ENCODE measurements around the gene PRKN.

PRKN gene

DNA sequence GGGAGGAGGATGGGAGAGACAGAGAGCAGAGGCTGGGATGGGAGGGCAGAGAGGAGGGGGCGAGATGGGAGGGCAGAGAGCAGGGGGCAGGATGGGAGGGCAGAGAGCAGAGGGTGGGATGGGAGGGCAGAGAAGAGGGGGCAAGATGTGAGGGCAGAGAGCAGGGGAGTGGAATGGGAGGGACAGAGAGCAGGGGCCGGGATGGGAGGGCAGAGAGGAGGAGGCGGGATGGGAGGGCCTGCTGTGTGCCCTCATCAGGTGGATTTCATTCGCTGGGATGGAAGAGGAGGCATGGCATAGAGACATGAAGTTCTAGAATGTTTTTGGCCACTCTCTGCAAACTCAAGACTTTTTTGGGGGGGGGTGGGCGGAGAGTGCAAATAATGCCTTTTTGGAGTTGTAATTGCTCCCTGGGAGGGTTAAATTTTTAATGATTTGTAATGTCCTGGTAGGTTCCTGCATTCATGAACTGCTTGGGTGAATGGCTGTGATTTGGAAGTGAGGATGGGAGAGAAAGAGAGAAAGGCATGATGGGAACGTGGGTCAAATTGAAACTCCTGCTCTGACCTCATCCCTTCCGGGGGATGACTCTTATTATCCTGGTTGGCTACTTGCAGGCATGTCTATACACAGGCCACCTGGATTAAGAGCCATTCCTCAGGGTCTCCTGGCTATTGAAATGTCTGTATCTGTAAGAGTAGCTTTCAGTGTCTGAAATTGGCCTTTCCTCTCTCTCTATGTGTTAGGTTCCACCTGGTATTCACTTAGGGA, 1291.3 kb downstream of the PRKN start:
- TF ChIP-seq, protein P1, sequence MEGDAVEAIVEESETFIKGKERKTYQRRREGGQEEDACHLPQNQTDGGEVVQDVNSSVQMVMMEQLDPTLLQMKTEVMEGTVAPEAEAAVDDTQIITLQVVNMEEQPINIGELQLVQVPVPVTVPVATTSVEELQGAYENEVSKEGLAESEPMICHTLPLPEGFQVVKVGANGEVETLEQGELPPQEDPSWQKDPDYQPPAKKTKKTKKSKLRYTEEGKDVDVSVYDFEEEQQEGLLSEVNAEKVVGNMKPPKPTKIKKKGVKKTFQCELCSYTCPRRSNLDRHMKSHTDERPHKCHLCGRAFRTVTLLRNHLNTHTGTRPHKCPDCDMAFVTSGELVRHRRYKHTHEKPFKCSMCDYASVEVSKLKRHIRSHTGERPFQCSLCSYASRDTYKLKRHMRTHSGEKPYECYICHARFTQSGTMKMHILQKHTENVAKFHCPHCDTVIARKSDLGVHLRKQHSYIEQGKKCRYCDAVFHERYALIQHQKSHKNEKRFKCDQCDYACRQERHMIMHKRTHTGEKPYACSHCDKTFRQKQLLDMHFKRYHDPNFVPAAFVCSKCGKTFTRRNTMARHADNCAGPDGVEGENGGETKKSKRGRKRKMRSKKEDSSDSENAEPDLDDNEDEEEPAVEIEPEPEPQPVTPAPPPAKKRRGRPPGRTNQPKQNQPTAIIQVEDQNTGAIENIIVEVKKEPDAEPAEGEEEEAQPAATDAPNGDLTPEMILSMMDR (IDR thresholded peaks at IDR 0.05): no peak
- Histone ChIP-seq H3K27ac (no peak overlapping the region), H3K27me3 (no peaks in the 10 kb centered on the region), H3K4me1 (peaks cover 0 to 23% (median 12%) of the 10 kb centered on the region in 4 donors), H3K4me3 (no peak overlapping the region), H3K36me3 (no peaks in the 10 kb centered on the region), H3K9me3 (no peaks in the 10 kb centered on the region)
- intact Hi-C loops (cut with DNase I; ENCODE audit: low total_unique reads): no loop called here
- DNase-seq: no peak

DNA sequence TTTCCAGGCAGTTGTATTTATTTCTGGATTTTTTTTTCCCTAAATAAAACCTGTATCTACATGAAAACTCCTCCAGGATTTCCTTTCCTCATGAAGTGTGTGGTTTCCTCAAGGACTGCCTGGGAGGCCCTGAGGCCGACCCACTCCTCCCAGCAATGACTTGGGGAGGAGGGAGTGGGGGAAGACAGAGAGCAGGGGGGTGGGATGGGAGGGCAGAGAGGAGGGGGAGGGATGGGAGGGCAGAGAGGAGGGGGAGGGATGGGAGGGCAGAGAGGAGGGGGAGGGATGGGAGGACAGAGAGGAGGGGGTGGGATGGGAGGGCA, 1291.9 kb downstream of the PRKN start:
- Histone ChIP-seq H3K9me3 (no peaks in the 10 kb centered on the region), H3K4me3 (no peak overlapping the region), H3K27ac (peak overlapping the region in 1 of 2 donors; percentile 27), H3K36me3 (no peaks in the 10 kb centered on the region), H3K27me3 (no peaks in the 10 kb centered on the region), H3K4me1 (peaks cover 0 to 23% (median 12%) of the 10 kb centered on the region in 4 donors)
- intact Hi-C loops (cut with DNase I; ENCODE audit: low total_unique reads): no loop called here
- DNase-seq: no peak
- TF ChIP-seq, protein P1 (IDR thresholded peaks at IDR 0.05): no peak

DNA sequence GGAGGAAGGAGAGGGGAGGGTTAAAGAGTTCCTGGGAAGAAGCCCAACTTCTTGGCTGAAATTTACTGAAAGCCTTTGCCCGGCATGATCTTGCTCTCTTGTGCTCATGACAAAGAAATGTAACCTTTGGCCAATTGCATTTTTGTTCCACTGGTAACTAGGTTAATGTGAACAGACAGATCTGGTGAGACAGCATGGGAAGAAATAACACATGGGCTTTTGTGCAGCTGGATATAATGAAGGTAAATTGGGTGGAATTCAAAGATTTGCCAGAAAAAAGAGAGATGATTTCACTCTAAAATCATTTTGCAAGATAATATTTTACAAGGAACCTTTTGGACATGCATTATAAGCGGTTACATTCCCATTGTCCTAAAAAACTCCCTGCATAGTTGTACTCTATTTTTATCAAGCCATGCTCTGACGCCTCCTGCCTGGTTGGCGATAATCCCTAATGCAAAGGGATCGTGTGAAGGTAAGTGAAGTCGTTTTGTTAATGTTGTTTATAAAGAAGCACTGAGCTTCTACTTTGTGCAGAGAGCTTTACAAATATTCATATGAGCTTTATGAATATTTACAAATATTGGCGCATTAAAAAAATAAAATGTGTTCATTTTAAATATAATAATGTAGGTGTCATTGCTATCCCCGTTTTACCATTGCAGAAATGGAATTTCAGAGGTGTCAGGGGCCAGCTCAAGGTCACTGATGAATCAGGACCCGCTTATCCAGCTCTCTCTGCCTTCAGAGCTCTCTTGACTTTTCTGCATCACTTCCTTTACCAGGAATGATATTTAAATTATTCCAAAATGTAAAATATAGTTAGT, 1292.4 kb downstream of the PRKN start:
- DNase-seq: no peak
- no peaks in the 10 kb centered on the region for H3K9me3 ChIP-seq
- peak overlapping the region; percentile 14 to 23 for H3K4me3 ChIP-seq
- H3K27ac ChIP-seq: peak overlapping the region in 1 of 2 donors; percentile 27
- TF ChIP-seq, protein P1 (IDR thresholded peaks at IDR 0.05): no peak
- intact Hi-C loops (cut with DNase I; ENCODE audit: low total_unique reads): no loop called here
- no peaks in the 10 kb centered on the region for H3K27me3 ChIP-seq
- peaks cover 0 to 23% (median 12%) of the 10 kb centered on the region in 4 donors for H3K4me1 ChIP-seq
- no peaks in the 10 kb centered on the region for H3K36me3 ChIP-seq

DNA sequence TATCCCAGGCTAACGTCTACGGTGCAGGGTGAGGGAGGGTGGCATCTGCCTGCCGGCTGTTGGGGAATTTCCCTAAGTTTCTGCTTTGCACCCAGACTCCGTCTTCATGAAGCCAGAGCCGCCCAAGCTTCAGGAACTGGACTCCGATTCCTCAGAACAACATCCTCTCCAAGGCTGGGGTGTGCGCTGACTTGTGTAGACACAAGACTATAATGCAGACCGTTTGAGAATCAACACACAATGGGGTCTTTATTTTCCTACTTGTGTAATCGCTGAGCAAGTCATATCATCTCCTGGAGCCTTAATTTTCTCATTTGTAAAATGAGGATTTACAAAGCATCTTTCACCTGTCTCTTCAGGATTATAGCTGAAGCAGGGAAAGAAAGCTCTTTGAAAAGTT, 1293.2 kb downstream of the PRKN start:
- H3K9me3 ChIP-seq: no peaks in the 10 kb centered on the region
- H3K4me1 ChIP-seq: peaks cover 0 to 23% (median 12%) of the 10 kb centered on the region in 4 donors
- H3K27me3 ChIP-seq: no peaks in the 10 kb centered on the region
- peak overlapping the region in 1 of 2 donors; percentile 27 for H3K27ac ChIP-seq
- H3K4me3 ChIP-seq: peak overlapping the region; percentile 14 to 23
- no peak for DNase-seq
- intact Hi-C loops (cut with DNase I; ENCODE audit: low total_unique reads): no loop called here
- H3K36me3 ChIP-seq: no peaks in the 10 kb centered on the region
- TF ChIP-seq, protein P1 (IDR thresholded peaks at IDR 0.05): no peak

DNA sequence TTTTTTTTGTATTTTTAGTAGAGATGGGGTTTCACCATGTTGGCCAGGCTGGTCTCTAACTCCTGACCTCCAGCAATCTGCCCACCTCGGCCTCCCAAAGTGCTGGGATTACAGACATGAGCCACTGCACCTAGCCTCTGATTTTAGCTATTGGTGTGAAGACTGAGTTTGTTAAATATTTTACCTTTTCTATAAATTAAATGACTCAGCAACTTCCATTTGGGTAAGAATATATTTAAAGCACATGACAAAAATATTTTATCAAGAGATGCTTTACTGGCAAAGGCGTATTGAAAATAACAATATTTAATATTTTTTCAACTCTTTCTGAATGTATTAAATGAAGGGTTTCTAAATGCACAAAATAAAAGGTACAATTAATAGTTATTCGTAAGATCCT, 1295.0 kb downstream of the PRKN start:
- TF ChIP-seq, protein P1 (IDR thresholded peaks at IDR 0.05): no peak
- H3K9me3 ChIP-seq: no peaks in the 10 kb centered on the region
- no peaks in the 10 kb centered on the region for H3K36me3 ChIP-seq
- H3K27ac ChIP-seq: no peak overlapping the region
- intact Hi-C loops (cut with DNase I; ENCODE audit: low total_unique reads): no loop called here
- H3K4me1 ChIP-seq: peaks cover 0 to 23% (median 12%) of the 10 kb centered on the region in 4 donors
- H3K4me3 ChIP-seq: no peak overlapping the region
- no peaks in the 10 kb centered on the region for H3K27me3 ChIP-seq
- no peak for DNase-seq

Data from tibial artery (tissue), 4 donors.